ENCODE data around the gene DBN1.

DBN1 gene

DNA sequence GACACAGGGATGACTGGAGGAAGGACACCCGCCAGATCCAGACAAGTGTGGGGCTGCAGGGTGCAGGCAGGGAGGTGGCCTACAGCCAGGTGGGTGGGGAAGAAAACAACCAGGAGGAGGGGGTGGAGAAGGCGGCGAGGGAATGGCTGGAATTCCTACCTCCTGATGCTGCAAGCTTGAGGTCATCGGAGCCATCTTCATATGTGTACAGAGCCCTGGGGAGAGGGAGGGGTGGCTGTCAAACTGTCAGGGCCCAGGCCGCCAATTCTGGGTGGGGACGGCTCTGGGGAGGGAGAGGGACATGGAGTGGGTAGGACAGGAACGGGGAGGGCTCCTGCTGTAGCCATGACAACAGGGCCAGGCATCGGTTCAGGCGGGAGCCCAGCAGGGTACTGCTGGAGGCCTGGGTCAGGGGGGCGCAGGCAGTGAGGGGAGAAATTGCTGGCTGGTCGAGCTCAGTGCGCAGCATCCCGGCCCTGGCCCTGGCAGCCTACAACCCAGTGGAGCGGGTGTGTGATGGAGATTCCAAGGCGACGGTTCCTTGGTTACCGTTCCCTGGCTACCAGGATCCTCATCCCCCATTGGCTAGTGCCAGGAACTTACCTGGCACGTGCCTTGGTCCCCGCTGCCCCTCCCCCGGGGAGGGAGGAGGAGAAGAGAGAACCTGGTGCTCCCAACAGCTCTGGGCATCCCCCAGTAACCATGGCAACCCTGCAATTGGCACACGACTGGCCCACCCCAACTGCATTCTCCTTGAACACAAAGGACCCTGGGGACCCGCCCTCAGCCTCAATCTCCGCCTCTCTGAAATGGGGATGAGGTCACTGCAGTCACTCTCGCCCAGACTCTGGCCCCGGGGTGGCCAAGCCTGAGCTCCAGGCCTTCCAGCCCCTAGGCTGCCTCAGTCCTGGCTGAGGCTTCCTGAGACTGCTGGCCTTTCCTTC, 4.5 kb downstream of the DBN1 start:
- POLR2A ChIA-PET, result no interaction called here
- CTCF ChIA-PET, result interaction anchor here (0.8 to 10.9 kb wide), 6 partner anchors 8 to 397 kb away, joined by 3 to 123 read pairs (median 6); no protein-coding TSS in a partner anchor
- no peak for DNase-seq (ENCODE audit: extremely low spot score)
- no peak for TF ChIP-seq CTCF (IDR thresholded peaks at IDR 0.05; ENCODE audit: control extremely low read depth, extremely low read depth, low read depth, missing control alignments)

GRCh38 chr5:177468329-177468684, 5.1 kb downstream of the DBN1 start:
- no peak for DNase-seq (ENCODE audit: extremely low spot score)
- TF ChIP-seq CTCF (IDR thresholded peaks at IDR 0.05; ENCODE audit: control extremely low read depth, extremely low read depth, low read depth, missing control alignments), result no peak
- ChIA-PET POLR2A (no interaction called here), CTCF (interaction anchor here (1.2 to 10.9 kb wide), 4 partner anchors 13 to 78 kb away, joined by 3 to 123 read pairs (median 6); no protein-coding TSS in a partner anchor)

DNA sequence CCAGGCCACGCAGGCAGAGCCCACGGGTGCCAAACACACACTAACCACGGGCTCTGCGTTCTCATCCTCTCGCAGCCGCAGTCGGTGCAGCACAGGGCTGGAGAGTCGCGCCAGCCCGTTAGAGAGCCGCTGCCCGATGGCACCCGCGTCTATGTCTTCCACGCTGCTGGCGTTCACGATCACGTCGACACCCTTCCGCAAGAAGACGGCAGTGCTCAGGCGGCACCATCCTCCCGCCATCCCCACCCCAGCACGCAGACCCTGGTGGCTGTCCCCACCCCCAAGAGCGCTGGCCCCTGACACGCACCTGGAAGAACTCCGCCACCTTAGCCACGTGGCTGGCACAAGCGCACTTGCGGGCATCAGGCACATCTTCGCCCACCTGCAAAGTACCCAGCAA, 6.0 kb downstream of the DBN1 start:
- no peak for DNase-seq (ENCODE audit: extremely low spot score)

GRCh38 chr5:177466861-177467260, 6.6 kb downstream of the DBN1 start:
- CTCF ChIA-PET, result interaction anchor here (1.7 to 10.9 kb wide), 3 partner anchors 10 to 77 kb away, joined by 5 to 123 read pairs (median 8); no protein-coding TSS in a partner anchor
- DNase-seq (ENCODE audit: extremely low spot score), result no peak
- POLR2A ChIA-PET, result no interaction called here
- TF ChIP-seq CTCF (IDR thresholded peaks at IDR 0.05; ENCODE audit: control extremely low read depth, extremely low read depth, low read depth, missing control alignments), result no peak

More for the DNA sequence above, 6.0 kb downstream of the DBN1 start:
- TF ChIP-seq CTCF (IDR thresholded peaks at IDR 0.05; ENCODE audit: control extremely low read depth, extremely low read depth, low read depth, missing control alignments), result no peak
- ChIA-PET POLR2A (no interaction called here), CTCF (interaction anchor here (1.2 to 10.9 kb wide), 4 partner anchors 10 to 77 kb away, joined by 3 to 123 read pairs (median 6); no protein-coding TSS in a partner anchor)

DNA sequence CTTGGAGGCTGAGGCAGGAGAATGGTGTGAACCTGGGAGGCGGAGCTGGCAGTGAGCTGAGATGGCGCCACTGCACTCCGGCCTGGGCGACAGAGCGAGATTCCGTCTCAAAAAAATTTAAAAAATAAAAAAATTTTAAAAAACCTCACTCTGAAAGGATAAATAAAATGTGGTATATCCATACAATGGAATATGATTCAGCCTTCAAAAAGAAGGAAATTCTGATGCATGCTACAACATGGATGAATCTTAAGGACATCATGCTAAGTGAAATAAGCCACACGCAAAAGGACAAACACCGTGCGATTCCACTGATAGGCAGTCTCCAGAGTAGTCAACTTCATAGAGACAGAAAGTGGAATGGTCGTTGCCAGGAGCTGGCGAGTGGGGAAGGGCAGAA, 8.4 kb downstream of the DBN1 start:
- ChIA-PET CTCF (interaction anchor here (0.8 to 10.9 kb wide), 5 partner anchors 10 to 166 kb away, joined by 3 to 123 read pairs (median 4); no protein-coding TSS in a partner anchor), POLR2A (no interaction called here)

More for the DNA sequence above, 8.4 kb downstream of the DBN1 start:
- TF ChIP-seq CTCF (IDR thresholded peaks at IDR 0.05; ENCODE audit: control extremely low read depth, extremely low read depth, low read depth, missing control alignments), result no peak
- DNase-seq (ENCODE audit: extremely low spot score), result no peak

Data from GM10248 (cell line).